ENCODE results near the gene PCCA.

GRCh38 chr13:100110269-100110668 is 21.4 kb downstream of the PCCA start:
- TF ChIP-seq CTCF (IDR thresholded peaks at IDR 0.05) (no peak), POLR2A (IDR thresholded peaks at IDR 0.05) (no peak)

Data from Peyer's patch (tissue), 4 donors.